BE2C (cell line): ENCODE measurements around the gene NTRK3.
A peak's percentile ranks its signal among the peaks of the same experiment; 100 is the strongest.

Experiments used
- DNase-seq: peaks from one replicate; pipeline ENCODE4 v3.0.0-alpha.2; 2020
- H3K27me3 ChIP-seq: fragments of 250-450 bp; sonication (Bioruptor Pico); 2 replicates; pipeline ENCODE4 v1.5.1; 2020; ENCODE audit warnings: mild to moderate bottlenecking
- H3K36me3 ChIP-seq: fragments of 250-450 bp; sonication (Bioruptor Pico); 2 replicates; pipeline ENCODE4 v1.5.1; 2020; ENCODE audit warnings: mild to moderate bottlenecking
- H3K4me1 ChIP-seq: fragments of 250-450 bp; sonication (Bioruptor Pico); 2 replicates; pipeline ENCODE4 v1.5.1; 2020
- H3K4me3 ChIP-seq: 2 replicates; pipeline ENCODE4 v1.5.1; 2011; ENCODE audit warnings: low read depth, low read length
- H3K9me3 ChIP-seq: fragments of 250-450 bp; sonication (Bioruptor Pico); 2 replicates; pipeline ENCODE4 v1.5.1; 2020
- TF ChIP-seq, protein P1 (sequence below): IDR thresholded peaks from 2 replicates; pipeline ENCODE4 v1.5.1; 2012; ENCODE audit warnings: mild to moderate bottlenecking, low read depth, low read length

Gene NTRK3

DNA sequence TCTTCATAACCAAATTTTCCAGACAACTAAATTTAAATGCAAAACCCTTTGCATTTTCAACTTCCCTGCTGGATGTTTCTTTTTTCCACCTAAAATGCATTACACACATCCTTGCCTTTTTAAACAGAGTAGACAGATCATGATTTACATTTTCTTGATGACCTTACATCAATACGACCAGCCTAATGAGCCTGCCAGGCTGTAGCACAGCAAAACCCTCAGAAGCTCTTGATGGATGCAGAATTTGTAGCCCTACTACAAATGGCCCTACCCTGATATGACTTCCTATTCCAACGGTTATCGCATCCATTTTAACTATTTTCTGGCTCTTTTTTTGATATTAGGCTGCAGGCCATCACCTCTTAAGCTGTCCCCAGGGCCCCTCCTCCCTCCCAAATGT lies 66.3 kb downstream of the NTRK3 start:
- H3K27me3 ChIP-seq: no peaks in the 10 kb centered on the region
- TF ChIP-seq, protein P1, sequence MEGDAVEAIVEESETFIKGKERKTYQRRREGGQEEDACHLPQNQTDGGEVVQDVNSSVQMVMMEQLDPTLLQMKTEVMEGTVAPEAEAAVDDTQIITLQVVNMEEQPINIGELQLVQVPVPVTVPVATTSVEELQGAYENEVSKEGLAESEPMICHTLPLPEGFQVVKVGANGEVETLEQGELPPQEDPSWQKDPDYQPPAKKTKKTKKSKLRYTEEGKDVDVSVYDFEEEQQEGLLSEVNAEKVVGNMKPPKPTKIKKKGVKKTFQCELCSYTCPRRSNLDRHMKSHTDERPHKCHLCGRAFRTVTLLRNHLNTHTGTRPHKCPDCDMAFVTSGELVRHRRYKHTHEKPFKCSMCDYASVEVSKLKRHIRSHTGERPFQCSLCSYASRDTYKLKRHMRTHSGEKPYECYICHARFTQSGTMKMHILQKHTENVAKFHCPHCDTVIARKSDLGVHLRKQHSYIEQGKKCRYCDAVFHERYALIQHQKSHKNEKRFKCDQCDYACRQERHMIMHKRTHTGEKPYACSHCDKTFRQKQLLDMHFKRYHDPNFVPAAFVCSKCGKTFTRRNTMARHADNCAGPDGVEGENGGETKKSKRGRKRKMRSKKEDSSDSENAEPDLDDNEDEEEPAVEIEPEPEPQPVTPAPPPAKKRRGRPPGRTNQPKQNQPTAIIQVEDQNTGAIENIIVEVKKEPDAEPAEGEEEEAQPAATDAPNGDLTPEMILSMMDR: no peak
- H3K4me3 ChIP-seq: no peak overlapping the region
- no peaks in the 10 kb centered on the region for H3K9me3 ChIP-seq
- DNase-seq: no peak
- H3K36me3 ChIP-seq: no peaks in the 10 kb centered on the region
- H3K4me1 ChIP-seq: 0 out of 2 replicates have a peak, but pooled peaks cover 3% of the 10 kb centered on the region

GRCh38 chr15:88188300-88188699 lies 68.2 kb downstream of the NTRK3 start:
- H3K36me3 ChIP-seq: no peaks in the 10 kb centered on the region
- H3K4me3 ChIP-seq: no peak overlapping the region
- H3K27me3 ChIP-seq: no peaks in the 10 kb centered on the region
- no peak for DNase-seq
- no peaks in the 10 kb centered on the region for H3K9me3 ChIP-seq
- TF ChIP-seq, protein P1: no peak
- H3K4me1 ChIP-seq: 0 out of 2 replicates have a peak, but pooled peaks cover 3% of the 10 kb centered on the region

DNA sequence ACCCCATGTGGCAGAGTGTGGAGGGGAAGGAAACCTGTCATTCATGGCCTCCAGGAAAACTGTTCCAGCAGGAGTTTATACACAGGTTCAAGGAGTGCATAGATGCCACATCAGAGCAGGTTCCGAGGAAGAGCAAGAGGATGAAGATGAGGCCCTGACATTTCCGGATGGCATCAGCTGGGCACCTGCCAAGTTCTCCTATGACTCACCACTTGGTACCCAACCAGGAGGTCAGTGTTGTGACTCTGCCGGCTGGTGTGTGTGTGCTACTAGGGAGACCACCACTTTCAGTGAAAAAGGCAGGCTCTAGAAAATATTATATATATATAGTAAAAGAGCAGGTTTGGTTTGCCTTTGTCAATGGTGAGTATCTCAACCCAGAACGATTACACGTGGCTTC lies 69.3 kb downstream of the NTRK3 start:
- Histone ChIP-seq H3K27me3 (no peaks in the 10 kb centered on the region), H3K36me3 (no peaks in the 10 kb centered on the region), H3K4me3 (no peak overlapping the region), H3K4me1 (0 out of 2 replicates have a peak, but pooled peaks cover 3% of the 10 kb centered on the region), H3K9me3 (no peaks in the 10 kb centered on the region)
- TF ChIP-seq, protein P1: no peak
- peak; percentile 37 for DNase-seq

DNA sequence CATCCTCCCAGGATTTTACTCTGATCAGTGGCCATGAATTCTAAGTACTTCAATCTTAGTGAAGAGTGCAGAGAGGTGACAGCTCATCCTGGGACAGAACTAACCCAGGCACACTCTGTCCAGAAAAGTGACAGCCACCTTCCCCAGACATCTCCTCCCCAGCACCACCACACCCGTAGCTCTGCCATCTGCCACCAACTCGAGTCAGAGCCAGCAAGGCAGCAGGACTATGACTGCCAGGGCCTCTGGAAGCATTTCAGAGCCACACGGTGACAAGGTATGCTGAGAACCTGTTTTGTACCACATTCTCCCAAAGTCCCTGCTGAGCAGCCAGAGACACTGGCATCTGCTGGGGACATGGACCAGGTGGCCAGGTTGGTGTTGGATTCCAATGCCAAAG lies 71.0 kb downstream of the NTRK3 start:
- TF ChIP-seq, protein P1: no peak
- no peaks in the 10 kb centered on the region for H3K9me3 ChIP-seq
- H3K4me1 ChIP-seq: no peaks in the 10 kb centered on the region
- H3K36me3 ChIP-seq: no peaks in the 10 kb centered on the region
- H3K27me3 ChIP-seq: no peaks in the 10 kb centered on the region
- no peak overlapping the region for H3K4me3 ChIP-seq
- no peak for DNase-seq

- H3K9me3 ChIP-seq: no peaks in the 10 kb centered on the region
- DNase-seq: no peak
- H3K4me3 ChIP-seq: no peak overlapping the region
- no peaks in the 10 kb centered on the region for H3K36me3 ChIP-seq
- TF ChIP-seq, protein P1: no peak
- H3K27me3 ChIP-seq: no peaks in the 10 kb centered on the region
- H3K4me1 ChIP-seq: no peaks in the 10 kb centered on the region
Observed at GRCh38 chr15:88181613-88182012, 74.9 kb downstream of the NTRK3 start.

- Histone ChIP-seq H3K36me3 (no peaks in the 10 kb centered on the region), H3K4me1 (peaks cover 7% of the 10 kb centered on the region; the same call in 1 of the 2 replicates), H3K27me3 (no peaks in the 10 kb centered on the region), H3K4me3 (no peak overlapping the region), H3K9me3 (no peaks in the 10 kb centered on the region)
- DNase-seq: no peak
- TF ChIP-seq, protein P1: no peak
Observed at GRCh38 chr15:88179562-88179961, 77.0 kb downstream of the NTRK3 start.
